ENCODE data around the gene CC2D1B.

The CC2D1B gene

GRCh38 chr1:52365746-52366516 is at the start of gene CC2D1B:
Gene CC2D1B (minus strand): TSS chr1:52366205. CDS start chr1:52364620, 1,585 bp downstream.
- peak within 1 kb of the TSS; percentile 94 for H3K4me3 ChIP-seq (ENCODE audit: insufficient read length, low read depth)
- DNase-seq (ENCODE audit: low read depth, low spot score): peak; percentile 100
- TF ChIP-seq ZNF274 (IDR thresholded peaks at IDR 0.05; ENCODE audit: low read depth, low read length) (no peak), SUZ12 (IDR thresholded peaks at IDR 0.05; ENCODE audit: extremely low read depth, insufficient read depth, insufficient read length) (no peak), YY1 (IDR thresholded peaks at IDR 0.05; ENCODE audit: insufficient read depth, insufficient read length) (no peak)
- no peaks in the 10 kb centered on the region for H3K9me3 ChIP-seq (ENCODE audit: insufficient read depth, low read length)
- H3K9ac ChIP-seq (ENCODE audit: insufficient read length, low read depth): peak within 1 kb of the TSS; percentile 99
- peaks cover 12% of the 10 kb centered on the region for H3K4me1 ChIP-seq (ENCODE audit: insufficient read depth, insufficient read length)
- no peaks in the 10 kb centered on the region for H3K27me3 ChIP-seq (ENCODE audit: insufficient read depth, insufficient read length)
- H3K36me3 ChIP-seq (ENCODE audit: insufficient read depth, insufficient read length, low read length): peaks cover 40% of the 10 kb centered on the region

- TF ChIP-seq ZNF274 (IDR thresholded peaks at IDR 0.05; ENCODE audit: low read depth, low read length) (no peak), SUZ12 (IDR thresholded peaks at IDR 0.05; ENCODE audit: extremely low read depth, insufficient read depth, insufficient read length) (no peak), YY1 (IDR thresholded peaks at IDR 0.05; ENCODE audit: insufficient read depth, insufficient read length) (no peak)
- Histone ChIP-seq H3K9me3 (ENCODE audit: insufficient read depth, low read length) (no peaks in the 10 kb centered on the region), H3K9ac (ENCODE audit: insufficient read length, low read depth) (no peak overlapping the region), H3K4me1 (ENCODE audit: insufficient read depth, insufficient read length) (no peaks in the 10 kb centered on the region), H3K4me3 (ENCODE audit: insufficient read length, low read depth) (no peak overlapping the region), H3K36me3 (ENCODE audit: insufficient read depth, insufficient read length, low read length) (peaks cover 91% of the 10 kb centered on the region), H3K27me3 (ENCODE audit: insufficient read depth, insufficient read length) (no peaks in the 10 kb centered on the region)
- no peak for DNase-seq (ENCODE audit: low read depth, low spot score)
Observed at GRCh38 chr1:52414942-52415341, 48.9 kb upstream of the CC2D1B start.

GRCh38 chr1:52413410-52413989 is 47.5 kb upstream of the CC2D1B start:
- H3K4me1 ChIP-seq (ENCODE audit: insufficient read depth, insufficient read length): no peaks in the 10 kb centered on the region
- DNase-seq (ENCODE audit: low read depth, low spot score): no peak
- TF ChIP-seq SUZ12 (IDR thresholded peaks at IDR 0.05; ENCODE audit: extremely low read depth, insufficient read depth, insufficient read length) (no peak), YY1 (IDR thresholded peaks at IDR 0.05; ENCODE audit: insufficient read depth, insufficient read length) (no peak), ZNF274 (IDR thresholded peaks at IDR 0.05; ENCODE audit: low read depth, low read length) (no peak)
- peaks cover 94% of the 10 kb centered on the region for H3K36me3 ChIP-seq (ENCODE audit: insufficient read depth, insufficient read length, low read length)
- H3K4me3 ChIP-seq (ENCODE audit: insufficient read length, low read depth): no peak overlapping the region
- H3K27me3 ChIP-seq (ENCODE audit: insufficient read depth, insufficient read length): no peaks in the 10 kb centered on the region
- no peaks in the 10 kb centered on the region for H3K9me3 ChIP-seq (ENCODE audit: insufficient read depth, low read length)
- no peak overlapping the region for H3K9ac ChIP-seq (ENCODE audit: insufficient read length, low read depth)

- peaks cover 74% of the 10 kb centered on the region for H3K36me3 ChIP-seq (ENCODE audit: insufficient read depth, insufficient read length, low read length)
- no peaks in the 10 kb centered on the region for H3K27me3 ChIP-seq (ENCODE audit: insufficient read depth, insufficient read length)
- H3K4me3 ChIP-seq (ENCODE audit: insufficient read length, low read depth): peak overlapping the region; percentile 97
- no peaks in the 10 kb centered on the region for H3K9me3 ChIP-seq (ENCODE audit: insufficient read depth, low read length)
- TF ChIP-seq YY1 (IDR thresholded peaks at IDR 0.05; ENCODE audit: insufficient read depth, insufficient read length) (no peak), ZNF274 (IDR thresholded peaks at IDR 0.05; ENCODE audit: low read depth, low read length) (no peak), SUZ12 (IDR thresholded peaks at IDR 0.05; ENCODE audit: extremely low read depth, insufficient read depth, insufficient read length) (no peak)
- H3K9ac ChIP-seq (ENCODE audit: insufficient read length, low read depth): peak overlapping the region; percentile 98
- no peaks in the 10 kb centered on the region for H3K4me1 ChIP-seq (ENCODE audit: insufficient read depth, insufficient read length)
- no peak for DNase-seq (ENCODE audit: low read depth, low spot score)
Observed at GRCh38 chr1:52404975-52405338, 39.0 kb upstream of the CC2D1B start.

- Histone ChIP-seq H3K9ac (ENCODE audit: insufficient read length, low read depth) (peak within 1 kb of the TSS; percentile 98), H3K4me3 (ENCODE audit: insufficient read length, low read depth) (peak within 1 kb of the TSS; percentile 97), H3K4me1 (ENCODE audit: insufficient read depth, insufficient read length) (no peaks in the 10 kb centered on the region), H3K27me3 (ENCODE audit: insufficient read depth, insufficient read length) (no peaks in the 10 kb centered on the region), H3K9me3 (ENCODE audit: insufficient read depth, low read length) (no peaks in the 10 kb centered on the region), H3K36me3 (ENCODE audit: insufficient read depth, insufficient read length, low read length) (peaks cover 73% of the 10 kb centered on the region)
- DNase-seq (ENCODE audit: low read depth, low spot score): peak; percentile 100
- TF ChIP-seq YY1 (IDR thresholded peaks at IDR 0.05; ENCODE audit: insufficient read depth, insufficient read length) (peak; percentile 93), ZNF274 (IDR thresholded peaks at IDR 0.05; ENCODE audit: low read depth, low read length) (no peak), SUZ12 (IDR thresholded peaks at IDR 0.05; ENCODE audit: extremely low read depth, insufficient read depth, insufficient read length) (no peak)
Observed at GRCh38 chr1:52404116-52404974, 38.3 kb upstream of the CC2D1B start, which contains the start of the genes ORC1 and PRPF38A. Gene ORC1 (minus strand): TSS chr1:52404423. CDS start chr1:52402223, 2,200 bp downstream. Gene PRPF38A (plus strand): TSS chr1:52404602. CDS start chr1:52404750, 148 bp downstream.

- H3K9ac ChIP-seq (ENCODE audit: insufficient read length, low read depth): peak overlapping the region; percentile 98
- peak overlapping the region; percentile 97 for H3K4me3 ChIP-seq (ENCODE audit: insufficient read length, low read depth)
Observed at GRCh38 chr1:52403566-52404115, 37.6 kb upstream of the CC2D1B start.

More at GRCh38 chr1:52403566-52404115, 37.6 kb upstream of the CC2D1B start:
- peaks cover 71% of the 10 kb centered on the region for H3K36me3 ChIP-seq (ENCODE audit: insufficient read depth, insufficient read length, low read length)
- no peak for TF ChIP-seq YY1 (IDR thresholded peaks at IDR 0.05; ENCODE audit: insufficient read depth, insufficient read length)
- TF ChIP-seq ZNF274 (IDR thresholded peaks at IDR 0.05; ENCODE audit: low read depth, low read length): no peak
- no peak for TF ChIP-seq SUZ12 (IDR thresholded peaks at IDR 0.05; ENCODE audit: extremely low read depth, insufficient read depth, insufficient read length)
- H3K27me3 ChIP-seq (ENCODE audit: insufficient read depth, insufficient read length): no peaks in the 10 kb centered on the region
- peak; percentile 94 for DNase-seq (ENCODE audit: low read depth, low spot score)
- H3K9me3 ChIP-seq (ENCODE audit: insufficient read depth, low read length): no peaks in the 10 kb centered on the region
- H3K4me1 ChIP-seq (ENCODE audit: insufficient read depth, insufficient read length): no peaks in the 10 kb centered on the region
